Fibroblast of lung (primary cell): ENCODE data around the gene LTK. TPM values are rescaled to one million over a fixed set of nuclear protein-coding genes. Genes with fewer than 3 reads are reported as not detected.

ENCODE experiments used
- DNase-seq, 2 donors: peaks; one replicate each; pipeline versions ENCODE4 v3.0.0 to v3.0.0-alpha.2; 2010; ENCODE audit warnings: low read depth in 2 of 2
- H2AFZ ChIP-seq: 2 replicates; pipeline ENCODE4 v1.5.1; 2012; ENCODE audit warnings: low read length, control low read depth, inconsistent platforms
- H3K27ac ChIP-seq: 2 replicates; pipeline ENCODE4 v1.5.1; 2011; ENCODE audit warnings: low read length, control low read depth; ENCODE audit not compliant: insufficient read depth
- H3K27me3 ChIP-seq: 2 replicates; pipeline ENCODE4 v1.5.1; 2011; ENCODE audit warnings: mild to moderate bottlenecking, low read length; ENCODE audit not compliant: control insufficient read depth, insufficient read depth
- H3K36me3 ChIP-seq: 2 replicates; pipeline ENCODE4 v1.5.1; 2011; ENCODE audit warnings: low read length; ENCODE audit not compliant: control insufficient read depth, insufficient read depth
- H3K4me1 ChIP-seq: 2 replicates; pipeline ENCODE4 v1.5.1; 2011; ENCODE audit warnings: low read length; ENCODE audit not compliant: control insufficient read depth, insufficient read depth; ENCODE audit errors: extremely low read depth
- H3K4me2 ChIP-seq: 2 replicates; pipeline ENCODE4 v1.5.1; 2011; ENCODE audit warnings: low read length, control low read depth; ENCODE audit not compliant: insufficient read depth; ENCODE audit errors: extremely low read depth
- H3K4me3 ChIP-seq, 4 experiments: fragments of 200-600 bp in 1 of 4; sonication (generic) in 1 of 4; replicated peaks in 1 of 4; 2 replicates each; pipeline ENCODE4 v1.5.1; 2011 to 2016; ENCODE audit warnings: low read length in 4 of 4, low read depth in 3 of 4, mild to moderate bottlenecking in 3 of 4, control low read depth in 2 of 4, inconsistent platforms in 1 of 4, mixed read lengths in 1 of 4; ENCODE audit not compliant: insufficient read depth in 1 of 4; ENCODE audit errors: control extremely low read depth in 1 of 4
- H3K79me2 ChIP-seq: 2 replicates; pipeline ENCODE4 v1.5.1; 2012; ENCODE audit warnings: mild to moderate bottlenecking, low read length, inconsistent platforms; ENCODE audit not compliant: control insufficient read depth, insufficient read depth
- H3K9ac ChIP-seq: 2 replicates; pipeline ENCODE4 v1.5.1; 2011; ENCODE audit warnings: mild to moderate bottlenecking, low read length, control low read depth; ENCODE audit not compliant: insufficient read depth
- H3K9me3 ChIP-seq: 2 replicates; pipeline ENCODE4 v1.5.1; 2012; ENCODE audit warnings: low read depth, low read length; ENCODE audit not compliant: control insufficient read depth, insufficient read depth
- H4K20me1 ChIP-seq: 2 replicates; pipeline ENCODE4 v1.5.1; 2011; ENCODE audit warnings: low read length; ENCODE audit not compliant: control insufficient read depth, insufficient read depth; ENCODE audit errors: extremely low read depth
- CTCF ChIP-seq, 2 donors: IDR thresholded peaks in 1 of 2; conservative IDR thresholded peaks in 1 of 2; 1 replicate in 1 of 2; 2 replicates in 1 of 2; pipeline ENCODE4 v1.5.1; 2011 to 2012; ENCODE audit warnings: low read length in 2 of 2, control low read depth in 1 of 2, inconsistent platforms in 1 of 2, low read depth in 1 of 2, mild to moderate bottlenecking in 1 of 2
- EZH2 ChIP-seq: IDR thresholded peaks from 2 replicates; pipeline ENCODE4 v1.5.1; 2012; ENCODE audit warnings: low read length, control low read depth, mild to moderate bottlenecking; ENCODE audit errors: missing control alignments
- polyA plus RNA-seq, 2 donors: library from polyadenylated mRNA; depleted of rRNA in 1 of 2; stranded (reverse) in 1 of 2; unstranded in 1 of 2; fragments of >200 nt; gene quantifications; 2 replicates each; pipeline ENCODE4 v1.2.1, GENCODE V29; 2011 to 2012; ENCODE audit warnings: missing spikeins in 1 of 2
- total RNA-seq: library from RNA; depleted of rRNA; stranded (reverse); fragments of >200 nt; gene quantifications from 2 replicates; pipeline ENCODE4 v1.2.1, GENCODE V29; 2014

LTK gene
- total and polyA plus RNA-seq, 2 donors (not counting 1 experiment from before 2014, with no cell fraction given) = 0.14 to 0.99 TPM

DNA sequence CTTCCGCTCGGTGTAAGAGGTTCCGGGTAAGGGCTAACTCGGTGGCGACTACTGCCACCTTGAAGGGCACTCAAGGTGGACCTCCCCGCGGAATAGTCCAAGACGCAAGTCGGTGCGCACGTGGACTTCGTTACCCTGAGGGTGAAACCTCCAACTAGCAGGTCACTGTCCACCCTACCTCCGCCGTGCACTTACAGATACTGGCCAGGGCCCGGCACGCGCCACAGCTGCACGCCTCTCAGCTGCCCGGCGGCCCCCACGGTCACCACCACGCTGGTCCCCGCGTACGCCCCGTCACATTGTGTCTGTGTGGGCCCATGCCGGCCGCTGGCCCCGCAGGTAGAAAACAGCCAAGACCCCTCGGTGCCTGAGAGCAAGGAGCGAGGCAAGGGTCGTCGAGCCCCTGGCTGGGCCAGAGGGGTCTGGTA is 1.1 kb downstream of the LTK start:
- Histone ChIP-seq H4K20me1 (no peaks in the 10 kb centered on the region), H3K4me2 (peak overlapping the region; percentile 52), H3K79me2 (no peaks in the 10 kb centered on the region), H3K9ac (no peak overlapping the region), H3K27me3 (peaks cover 14% of the 10 kb centered on the region), H3K9me3 (no peaks in the 10 kb centered on the region), H2AFZ (no peak overlapping the region), H3K27ac (no peak overlapping the region), H3K4me3 (peak overlapping the region in 2 of 4 experiments; percentile 8 to 44), H3K4me1 (peaks cover 2% of the 10 kb centered on the region), H3K36me3 (no peaks in the 10 kb centered on the region)
- no peak for DNase-seq
- TF ChIP-seq EZH2 = peak; percentile 99
- no peak for TF ChIP-seq CTCF (conservative IDR thresholded peaks at IDR 0.05 in 1 of 2, IDR thresholded peaks at IDR 0.05 in 1 of 2; ENCODE audit: low read depth in 1 of 2, low read length in 2 of 2)

DNA sequence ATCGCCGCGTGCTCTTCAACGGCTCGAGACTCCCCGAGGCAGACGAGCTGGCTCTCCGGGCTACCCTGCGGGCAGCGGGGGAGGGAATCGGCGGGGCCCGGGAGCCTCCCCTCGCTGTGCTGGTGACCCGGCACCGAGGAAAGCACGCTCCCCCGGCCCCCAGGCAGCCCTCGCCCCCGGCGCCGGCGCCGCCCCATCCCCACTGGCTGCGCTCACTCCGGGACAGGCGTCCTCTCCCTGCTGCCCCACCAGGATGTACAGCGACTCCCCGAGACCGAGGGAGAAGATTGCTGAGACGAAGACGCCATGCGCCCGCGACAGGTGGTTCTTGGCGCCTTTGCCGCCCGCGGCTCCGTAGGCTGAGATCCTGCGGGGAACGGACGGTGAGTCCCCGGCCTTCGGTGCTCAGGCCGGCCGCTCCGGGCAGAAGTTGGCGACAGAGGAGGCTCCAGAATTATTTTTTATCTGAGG is 1.7 kb downstream of the LTK start:
- Histone ChIP-seq H2AFZ (no peak overlapping the region), H3K27me3 (peaks cover 14% of the 10 kb centered on the region), H3K4me3 (no peak overlapping the region), H3K9me3 (no peaks in the 10 kb centered on the region), H4K20me1 (no peaks in the 10 kb centered on the region), H3K27ac (no peak overlapping the region), H3K4me2 (no peak overlapping the region), H3K9ac (no peak overlapping the region), H3K79me2 (no peaks in the 10 kb centered on the region), H3K4me1 (peaks cover 2% of the 10 kb centered on the region), H3K36me3 (no peaks in the 10 kb centered on the region)
- no peak for DNase-seq
- no peak for TF ChIP-seq CTCF (conservative IDR thresholded peaks at IDR 0.05 in 1 of 2, IDR thresholded peaks at IDR 0.05 in 1 of 2; ENCODE audit: low read depth in 1 of 2, low read length in 2 of 2)
- TF ChIP-seq EZH2 = no peak

GRCh38 chr15:41511331-41511898 is 2.2 kb downstream of the LTK start:
- Histone ChIP-seq H3K27me3 (peaks cover 14% of the 10 kb centered on the region), H3K4me2 (no peak overlapping the region), H3K79me2 (no peaks in the 10 kb centered on the region), H4K20me1 (no peaks in the 10 kb centered on the region), H3K9ac (no peak overlapping the region), H3K36me3 (no peaks in the 10 kb centered on the region), H3K4me3 (no peak overlapping the region), H3K9me3 (no peaks in the 10 kb centered on the region), H3K4me1 (peaks cover 2% of the 10 kb centered on the region), H3K27ac (no peak overlapping the region), H2AFZ (no peak overlapping the region)
- no peak for TF ChIP-seq EZH2
- no peak for TF ChIP-seq CTCF (conservative IDR thresholded peaks at IDR 0.05 in 1 of 2, IDR thresholded peaks at IDR 0.05 in 1 of 2; ENCODE audit: low read depth in 1 of 2, low read length in 2 of 2)
- DNase-seq = no peak
